Mesothelial cell of epicardium (in vitro differentiated cells): ENCODE results near the gene HOXB9. TPM values are rescaled to one million over a fixed set of nuclear protein-coding genes. Genes with fewer than 3 reads are reported as not detected.
A peak's percentile ranks its signal among the peaks of the same experiment; 100 is the strongest.

ENCODE experiments used
- DNase-seq, 2 experiments: peaks; one replicate each; pipeline ENCODE4 v3.0.0; 2021; ENCODE audit warnings: low spot score in 2 of 2; ENCODE audit not compliant: unreplicated experiment in 2 of 2
- H3K27ac Mint-ChIP-seq: 2 replicates; pipeline ENCODE4 v1.8.0; 2021; ENCODE audit warnings: mixed read lengths
- H3K27me3 Mint-ChIP-seq: 2 replicates; pipeline ENCODE4 v1.8.0; 2021; ENCODE audit warnings: low read depth, mixed read lengths
- H3K36me3 Mint-ChIP-seq: 2 replicates; pipeline ENCODE4 v1.8.0; 2021; ENCODE audit warnings: mixed read lengths
- H3K4me1 Mint-ChIP-seq: 2 replicates; pipeline ENCODE4 v1.8.0; 2021; ENCODE audit warnings: mixed read lengths
- H3K4me3 Mint-ChIP-seq: 2 replicates; pipeline ENCODE4 v1.8.0; 2021; ENCODE audit warnings: mild to moderate bottlenecking, moderate library complexity, mixed read lengths
- H3K9me3 Mint-ChIP-seq: 2 replicates; pipeline ENCODE4 v1.8.0; 2021; ENCODE audit warnings: mixed read lengths
- total RNA-seq: library from RNA; stranded (reverse); gene quantifications from 3 replicates; pipeline ENCODE4 v1.2.1, GENCODE V29; 2021
- TF ChIP-seq, protein P1 (sequence below): fragments of 200-600 bp; sonication (generic); IDR thresholded peaks from one replicate; pipeline ENCODE4 v1.5.0; 2021; ENCODE audit warnings: antibody characterized with exemption; ENCODE audit not compliant: unreplicated experiment

Gene HOXB9
- total RNA-seq, 1 donor from 2014 or later: 35.4 TPM

DNA sequence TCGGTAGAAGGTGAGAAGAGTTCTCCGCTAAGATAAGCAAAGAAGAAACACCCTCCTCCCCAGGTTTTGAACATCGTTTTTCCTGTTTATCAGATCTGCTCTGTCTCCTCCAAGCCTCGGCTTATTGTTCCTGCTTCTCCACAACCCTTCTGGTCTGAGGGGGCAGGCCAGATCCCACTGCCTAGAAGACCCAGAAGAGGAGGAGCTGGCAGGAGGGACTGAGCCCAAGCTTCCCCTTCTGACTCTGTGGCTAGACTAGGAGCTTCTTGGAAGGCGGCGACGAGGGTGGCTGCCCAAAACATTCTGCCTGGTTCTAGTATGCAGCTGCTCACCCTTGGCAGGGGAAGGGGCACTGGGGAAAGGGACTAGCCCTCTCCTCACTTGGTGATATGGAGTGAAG is 27.4 kb downstream of the HOXB9 start:
- Mint-ChIP-seq H3K27ac (peak overlapping the region; percentile 100), H3K27me3 (no peaks in the 10 kb centered on the region), H3K9me3 (no peaks in the 10 kb centered on the region), H3K36me3 (peaks cover 9% of the 10 kb centered on the region), H3K4me3 (peak overlapping the region; percentile 90), H3K4me1 (peaks cover 88% of the 10 kb centered on the region)
- no peak for DNase-seq
- TF ChIP-seq, protein P1, sequence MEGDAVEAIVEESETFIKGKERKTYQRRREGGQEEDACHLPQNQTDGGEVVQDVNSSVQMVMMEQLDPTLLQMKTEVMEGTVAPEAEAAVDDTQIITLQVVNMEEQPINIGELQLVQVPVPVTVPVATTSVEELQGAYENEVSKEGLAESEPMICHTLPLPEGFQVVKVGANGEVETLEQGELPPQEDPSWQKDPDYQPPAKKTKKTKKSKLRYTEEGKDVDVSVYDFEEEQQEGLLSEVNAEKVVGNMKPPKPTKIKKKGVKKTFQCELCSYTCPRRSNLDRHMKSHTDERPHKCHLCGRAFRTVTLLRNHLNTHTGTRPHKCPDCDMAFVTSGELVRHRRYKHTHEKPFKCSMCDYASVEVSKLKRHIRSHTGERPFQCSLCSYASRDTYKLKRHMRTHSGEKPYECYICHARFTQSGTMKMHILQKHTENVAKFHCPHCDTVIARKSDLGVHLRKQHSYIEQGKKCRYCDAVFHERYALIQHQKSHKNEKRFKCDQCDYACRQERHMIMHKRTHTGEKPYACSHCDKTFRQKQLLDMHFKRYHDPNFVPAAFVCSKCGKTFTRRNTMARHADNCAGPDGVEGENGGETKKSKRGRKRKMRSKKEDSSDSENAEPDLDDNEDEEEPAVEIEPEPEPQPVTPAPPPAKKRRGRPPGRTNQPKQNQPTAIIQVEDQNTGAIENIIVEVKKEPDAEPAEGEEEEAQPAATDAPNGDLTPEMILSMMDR: no peak

DNA sequence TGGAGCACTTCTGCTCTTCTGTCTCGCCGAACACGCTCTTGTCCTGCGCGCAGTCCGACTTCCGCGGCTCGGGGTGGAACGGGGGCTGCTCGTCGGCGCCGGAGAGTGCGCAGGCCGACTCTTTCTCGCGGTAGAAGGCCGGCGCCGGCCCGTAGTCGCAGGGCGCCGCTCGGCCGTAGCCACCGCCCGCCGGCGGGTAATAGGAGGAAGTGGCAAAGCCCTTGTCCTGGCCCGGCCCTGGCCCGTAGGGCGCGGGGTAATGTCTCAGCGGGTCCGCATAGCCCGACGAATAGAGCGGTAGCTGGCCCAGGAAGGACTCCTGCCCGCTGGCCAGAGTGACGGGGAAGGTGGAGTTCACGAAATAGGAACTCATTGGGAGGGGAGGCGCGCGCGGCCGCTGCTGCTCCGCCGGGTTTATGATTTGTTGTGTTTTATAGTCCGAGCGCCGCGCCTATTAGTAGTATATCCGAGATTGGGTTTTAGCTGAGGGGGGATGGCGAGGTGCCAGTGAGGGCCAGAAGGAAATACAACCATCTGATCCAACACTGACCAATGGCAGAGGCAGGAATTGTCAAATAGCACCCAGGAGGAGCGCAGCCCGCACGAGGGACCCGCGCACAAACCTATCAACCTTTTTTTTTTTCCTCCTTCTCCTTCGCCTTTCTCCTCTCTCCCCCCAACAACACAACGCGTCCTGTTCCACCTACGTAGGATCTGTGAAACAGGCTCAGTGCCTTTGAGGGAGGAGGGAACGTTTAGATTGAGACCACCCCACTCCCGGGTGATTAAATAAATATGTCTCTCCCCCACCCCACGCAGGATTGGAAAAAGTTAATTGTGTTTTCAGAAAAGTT is 28.2 kb downstream of the HOXB9 start:
- no peaks in the 10 kb centered on the region for H3K9me3 Mint-ChIP-seq
- TF ChIP-seq, protein P1: no peak
- peaks cover 9% of the 10 kb centered on the region for H3K36me3 Mint-ChIP-seq
- DNase-seq: peak in 1 of 2 experiments; percentile 75
- peak overlapping the region; percentile 90 for H3K4me3 Mint-ChIP-seq
- H3K27me3 Mint-ChIP-seq: no peaks in the 10 kb centered on the region
- peaks cover 81% of the 10 kb centered on the region for H3K4me1 Mint-ChIP-seq
- peak overlapping the region; percentile 100 for H3K27ac Mint-ChIP-seq

DNA sequence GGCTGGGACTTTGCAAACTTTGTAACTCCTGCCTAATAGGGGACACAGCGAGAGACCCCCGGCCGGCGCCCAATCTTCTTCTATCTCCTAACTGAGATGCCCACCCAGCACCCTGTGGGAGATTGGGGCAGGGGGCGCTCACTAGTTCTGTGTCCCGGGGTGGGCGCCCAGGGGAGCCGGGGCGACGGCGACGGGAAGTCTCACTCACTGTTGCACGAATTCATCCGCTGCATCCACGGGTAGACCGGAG is 28.7 kb downstream of the HOXB9 start:
- H3K9me3 Mint-ChIP-seq: no peaks in the 10 kb centered on the region
- peaks cover 75% of the 10 kb centered on the region for H3K4me1 Mint-ChIP-seq
- TF ChIP-seq, protein P1: no peak
- no peak for DNase-seq
- H3K4me3 Mint-ChIP-seq: peak overlapping the region; percentile 90
- H3K27me3 Mint-ChIP-seq: no peaks in the 10 kb centered on the region
- peak overlapping the region; percentile 100 for H3K27ac Mint-ChIP-seq
- peaks cover 13% of the 10 kb centered on the region for H3K36me3 Mint-ChIP-seq

DNA sequence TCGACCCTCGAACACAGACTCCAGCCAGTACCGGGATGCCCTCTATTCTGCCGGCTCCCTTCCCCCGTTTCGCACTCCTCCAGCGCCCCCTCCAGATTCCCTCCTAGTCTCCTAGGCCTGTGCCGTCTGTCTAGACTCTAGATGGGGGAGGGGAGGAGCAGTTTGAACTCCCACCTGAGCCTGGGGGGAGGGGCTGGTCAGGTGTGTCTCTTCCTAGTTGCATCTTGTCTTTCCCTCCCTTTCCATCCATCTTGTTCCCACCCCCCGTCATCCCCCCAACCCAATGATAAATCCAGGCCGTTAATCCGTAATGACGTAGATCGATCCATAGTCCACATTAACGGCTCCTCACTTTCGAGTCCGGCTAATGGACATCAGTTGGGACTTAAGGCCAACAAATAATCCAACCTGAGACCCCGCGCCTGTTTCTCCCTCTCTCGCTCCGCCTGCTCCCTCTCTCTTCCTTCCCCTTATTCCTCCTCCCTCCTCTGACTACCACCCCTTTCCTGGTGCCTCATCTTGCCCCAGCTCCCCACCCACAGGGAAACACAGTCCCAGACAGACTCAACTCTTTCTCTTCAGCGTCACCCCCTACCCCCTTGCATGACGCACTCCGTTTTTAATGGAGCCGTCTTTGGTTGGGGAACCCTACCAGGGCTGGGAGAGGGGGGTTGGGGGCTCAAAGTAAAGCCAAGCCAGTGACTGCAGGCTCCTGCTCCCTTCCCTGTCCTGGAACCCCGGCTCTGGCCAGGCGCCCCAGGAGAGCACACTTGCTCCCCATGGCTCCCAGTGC is 29.2 kb downstream of the HOXB9 start:
- Mint-ChIP-seq H3K9me3 (no peaks in the 10 kb centered on the region), H3K27me3 (no peaks in the 10 kb centered on the region), H3K36me3 (peaks cover 13% of the 10 kb centered on the region), H3K27ac (peak overlapping the region; percentile 100), H3K4me1 (peaks cover 72% of the 10 kb centered on the region), H3K4me3 (peak overlapping the region; percentile 90)
- TF ChIP-seq, protein P1: no peak
- DNase-seq: no peak

DNA sequence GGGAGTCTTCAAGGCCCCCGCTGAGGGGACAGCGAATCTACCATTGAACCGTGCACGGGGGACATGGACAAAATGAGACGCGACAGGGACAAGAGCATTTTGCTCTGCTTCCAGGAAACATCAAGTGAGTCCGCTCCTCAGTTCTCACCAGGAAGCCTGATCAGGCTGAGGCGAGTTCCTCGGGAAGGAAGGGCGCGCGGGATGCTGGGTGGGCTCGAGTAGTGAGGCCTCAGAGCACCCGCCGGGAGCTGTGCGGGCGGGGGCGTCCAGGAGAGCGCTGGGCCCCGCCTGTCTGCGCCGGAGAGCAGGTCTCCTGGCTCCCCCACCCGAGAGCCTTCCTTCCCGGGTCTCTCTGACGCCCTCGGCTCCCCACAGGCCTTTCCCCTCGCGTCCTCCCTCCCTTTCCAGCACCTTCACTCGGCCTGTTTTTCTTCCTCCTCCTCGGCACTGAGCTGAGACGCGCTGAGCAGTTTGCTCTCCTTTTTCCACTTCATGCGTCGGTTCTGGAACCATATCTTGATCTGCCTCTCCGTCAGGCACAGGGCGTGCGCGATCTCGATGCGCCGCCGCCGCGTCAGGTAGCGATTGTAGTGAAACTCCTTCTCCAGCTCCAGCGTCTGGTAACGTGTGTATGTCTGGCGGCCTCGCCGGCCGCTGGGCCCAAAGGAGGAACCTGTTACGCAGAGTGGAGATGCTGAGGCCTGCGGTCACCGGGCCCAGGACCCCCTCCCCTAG is 30.0 kb downstream of the HOXB9 start:
- TF ChIP-seq, protein P1: no peak
- Mint-ChIP-seq H3K27me3 (no peaks in the 10 kb centered on the region), H3K9me3 (no peaks in the 10 kb centered on the region), H3K36me3 (peaks cover 19% of the 10 kb centered on the region), H3K4me3 (peak overlapping the region; percentile 90), H3K27ac (peak overlapping the region; percentile 100), H3K4me1 (peaks cover 70% of the 10 kb centered on the region)
- DNase-seq: no peak
